ENCODE results near the gene CNKSR3. TPM values are rescaled to one million over a fixed set of nuclear protein-coding genes. Genes with fewer than 3 reads are reported as not detected.

Gene CNKSR3
- total and polyA plus RNA-seq, 2 of the 8 experiments (the other 6 are each of a cell fraction or from before 2014, with no cell fraction given): 1.2 to 6.2 TPM

DNA sequence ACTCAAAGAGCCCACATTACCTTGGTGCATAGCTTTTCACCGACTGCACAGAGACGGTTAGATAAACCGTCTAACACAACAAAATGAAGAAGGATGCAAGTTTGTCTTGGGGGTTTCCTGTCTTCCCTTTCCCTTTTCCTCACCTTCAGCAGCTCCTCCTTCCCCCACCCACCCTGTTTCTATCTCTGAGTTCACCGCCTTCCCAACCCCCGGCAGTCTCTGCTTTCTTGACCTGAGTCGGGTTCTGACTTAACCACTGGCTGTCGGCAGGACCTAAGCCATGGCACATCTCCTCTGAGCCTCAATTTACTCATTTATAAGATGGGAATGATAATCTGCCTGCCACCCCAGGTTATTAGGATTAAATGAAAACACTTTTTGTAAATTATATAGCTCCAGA lies 25.8 kb upstream of the CNKSR3 start (continued):
- no peak for TF ChIP-seq KDM5A (IDR thresholded peaks at IDR 0.05; ENCODE audit: low read length)
- TF ChIP-seq KDM4A (IDR thresholded peaks at IDR 0.05; ENCODE audit: low read depth, low read length, severe bottlenecking): no peak
- no peak for TF ChIP-seq SUZ12 (IDR thresholded peaks at IDR 0.05; ENCODE audit: low read length)
- no peak for TF ChIP-seq JUND (IDR thresholded peaks at IDR 0.05; ENCODE audit: low read length)
- TF ChIP-seq TEAD4 (IDR thresholded peaks at IDR 0.05; ENCODE audit: low read depth, low read length): no peak
- no peak for TF ChIP-seq POU5F1 (IDR thresholded peaks at IDR 0.05; ENCODE audit: low read depth, low read length)
